D721Med (cell line): ENCODE data around the gene CLIP1.

ENCODE experiments used
- DNase-seq: peaks from one replicate; pipeline ENCODE4 v3.0.0; 2011; ENCODE audit warnings: low spot score; ENCODE audit not compliant: insufficient read length
- FAIRE-seq: peaks from 2 replicates; lab custom pipeline; 2011; peaks lifted over from hg19 to GRCh38; lab: Jason Lieb, UNC
- TF ChIP-seq, protein P1 (sequence below): IDR thresholded peaks from 2 replicates; pipeline ENCODE4 v1.5.1; 2012; ENCODE audit warnings: mild to moderate bottlenecking, control low read depth; ENCODE audit not compliant: insufficient read depth; ENCODE audit errors: missing control alignments

The CLIP1 gene

DNA sequence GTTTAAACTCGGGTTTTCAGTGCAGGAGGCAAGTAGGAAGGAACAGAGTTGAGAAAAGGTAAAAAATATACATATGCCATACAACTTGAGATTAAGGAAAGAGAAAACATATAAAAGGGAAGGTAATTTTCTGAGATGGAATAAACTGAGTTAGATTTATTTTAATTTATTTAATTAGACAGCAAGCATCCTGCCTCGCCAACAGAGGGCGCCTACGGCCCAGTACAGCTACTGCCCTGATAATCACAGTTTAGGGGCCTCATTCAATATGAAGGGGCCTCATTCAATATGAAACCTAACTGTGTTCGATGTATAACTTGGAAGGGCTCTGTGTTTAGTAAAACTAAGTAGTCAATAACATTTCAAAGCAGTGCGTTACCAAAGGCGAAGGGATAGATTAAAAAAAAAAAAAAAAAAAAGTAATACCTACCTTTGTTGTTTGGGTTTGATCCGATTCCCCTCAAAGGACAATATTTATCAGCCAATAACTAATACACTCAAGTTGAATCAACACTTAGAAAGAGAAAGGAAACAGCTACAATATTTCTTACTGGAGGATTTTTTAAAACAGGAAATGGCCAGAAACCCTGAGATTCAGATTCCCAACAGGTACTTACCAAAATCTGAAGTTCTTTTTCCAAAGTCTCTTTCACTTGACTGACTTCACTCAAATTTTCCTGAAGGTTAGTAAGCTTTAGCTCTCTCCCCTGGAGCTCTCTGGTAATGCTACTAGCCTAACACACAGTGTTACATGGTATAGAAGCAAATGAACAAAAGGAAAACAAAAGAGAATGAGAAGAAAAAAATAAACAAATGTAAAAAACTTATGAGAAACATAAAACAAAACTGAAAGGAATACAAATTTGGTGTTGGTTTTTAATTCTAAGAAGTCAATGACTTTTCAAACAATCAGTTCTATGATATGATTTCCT is 86.2 kb downstream of the CLIP1 start:
- no peak for DNase-seq
- FAIRE-seq, result no peak
- TF ChIP-seq, protein P1, sequence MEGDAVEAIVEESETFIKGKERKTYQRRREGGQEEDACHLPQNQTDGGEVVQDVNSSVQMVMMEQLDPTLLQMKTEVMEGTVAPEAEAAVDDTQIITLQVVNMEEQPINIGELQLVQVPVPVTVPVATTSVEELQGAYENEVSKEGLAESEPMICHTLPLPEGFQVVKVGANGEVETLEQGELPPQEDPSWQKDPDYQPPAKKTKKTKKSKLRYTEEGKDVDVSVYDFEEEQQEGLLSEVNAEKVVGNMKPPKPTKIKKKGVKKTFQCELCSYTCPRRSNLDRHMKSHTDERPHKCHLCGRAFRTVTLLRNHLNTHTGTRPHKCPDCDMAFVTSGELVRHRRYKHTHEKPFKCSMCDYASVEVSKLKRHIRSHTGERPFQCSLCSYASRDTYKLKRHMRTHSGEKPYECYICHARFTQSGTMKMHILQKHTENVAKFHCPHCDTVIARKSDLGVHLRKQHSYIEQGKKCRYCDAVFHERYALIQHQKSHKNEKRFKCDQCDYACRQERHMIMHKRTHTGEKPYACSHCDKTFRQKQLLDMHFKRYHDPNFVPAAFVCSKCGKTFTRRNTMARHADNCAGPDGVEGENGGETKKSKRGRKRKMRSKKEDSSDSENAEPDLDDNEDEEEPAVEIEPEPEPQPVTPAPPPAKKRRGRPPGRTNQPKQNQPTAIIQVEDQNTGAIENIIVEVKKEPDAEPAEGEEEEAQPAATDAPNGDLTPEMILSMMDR, result peak; percentile 82

DNA sequence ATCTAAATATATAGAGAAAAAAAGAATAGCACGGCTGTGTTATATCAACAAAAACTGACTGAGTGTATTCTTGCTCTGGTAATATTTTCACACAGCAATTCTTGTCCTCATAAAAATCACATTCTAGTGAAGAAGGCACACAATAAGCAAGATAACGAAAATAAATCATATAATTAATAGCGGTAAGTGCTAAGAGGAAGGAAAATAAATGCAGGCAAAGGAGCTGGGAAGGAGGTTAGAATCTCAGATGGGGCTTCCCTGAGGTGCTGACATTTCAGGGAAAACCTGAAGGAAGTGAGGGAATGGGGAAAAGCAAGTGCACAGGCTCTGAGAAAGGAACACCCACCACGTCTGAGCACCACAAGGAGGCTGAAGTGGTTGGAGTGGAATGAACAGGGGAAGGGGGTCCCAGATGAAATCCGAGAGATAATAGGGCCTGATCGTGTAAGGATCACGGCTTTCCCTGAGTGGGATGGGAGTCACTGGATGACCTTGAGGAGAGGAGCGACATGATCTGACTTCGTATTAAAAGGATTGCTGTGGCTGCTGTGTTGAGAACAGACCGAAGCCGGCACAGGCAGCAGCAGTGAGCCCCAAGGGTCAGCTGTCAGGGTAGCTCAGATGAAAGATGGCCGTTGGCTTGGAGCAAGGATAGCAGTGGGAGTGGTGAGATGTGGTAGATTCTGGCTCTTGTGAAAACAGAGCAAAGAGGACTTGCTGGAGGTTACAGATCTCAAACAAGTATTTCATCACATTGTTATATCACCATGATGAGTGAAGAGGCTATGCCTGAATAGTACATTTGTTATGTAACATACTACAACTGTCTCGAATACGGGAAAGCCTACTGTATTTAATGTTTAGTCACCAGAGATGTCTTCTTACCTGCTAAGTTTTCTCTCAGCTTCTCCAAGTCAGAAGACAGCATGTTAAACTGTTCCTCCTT is 89.1 kb downstream of the CLIP1 start:
- FAIRE-seq, result no peak
- DNase-seq, result no peak
- TF ChIP-seq, protein P1, result no peak

DNA sequence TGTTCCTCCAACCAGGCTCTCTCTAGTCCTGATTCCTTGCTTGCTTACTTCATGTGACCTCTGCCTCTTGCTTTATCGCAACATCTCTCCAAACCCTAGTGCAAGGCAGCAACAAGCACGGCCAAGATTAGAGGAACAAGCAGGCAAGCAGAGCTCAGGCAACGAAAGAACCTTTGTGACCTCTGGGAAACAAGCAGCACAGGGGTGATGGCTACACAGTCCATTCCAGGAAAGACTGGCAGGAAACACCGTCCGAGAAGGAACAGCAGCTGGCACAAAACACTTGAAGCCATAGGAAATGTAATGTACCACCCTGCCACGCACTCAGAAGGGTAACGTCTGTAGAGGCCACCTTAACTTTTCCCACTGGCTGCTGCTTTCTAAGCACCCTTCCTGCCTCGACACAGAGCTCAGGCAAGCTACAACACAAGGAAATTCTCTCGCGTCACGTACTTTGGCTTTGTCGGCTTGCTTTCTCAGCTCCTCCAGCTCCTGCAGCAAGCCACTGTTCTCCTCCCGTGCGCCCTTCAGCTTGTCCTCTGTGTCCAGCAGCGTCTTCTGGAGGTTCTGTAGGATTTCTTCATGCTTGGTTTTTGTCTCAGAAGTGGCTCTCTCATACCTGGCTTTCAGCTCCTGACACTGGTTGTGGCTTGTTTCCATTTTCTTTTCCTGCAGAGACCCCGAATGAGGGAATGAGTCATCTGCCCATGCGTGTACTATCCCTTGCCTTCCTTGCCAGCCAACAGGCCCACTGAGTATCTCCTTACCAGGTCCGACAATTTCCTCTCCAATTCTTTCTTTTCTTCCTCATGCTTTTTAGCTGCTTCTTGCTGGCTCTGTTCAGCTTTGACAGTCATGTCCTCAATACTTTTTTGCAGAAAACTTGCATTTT is 94.7 kb downstream of the CLIP1 start:
- DNase-seq (no peak), FAIRE-seq (no peak)
- TF ChIP-seq, protein P1, result no peak

DNA sequence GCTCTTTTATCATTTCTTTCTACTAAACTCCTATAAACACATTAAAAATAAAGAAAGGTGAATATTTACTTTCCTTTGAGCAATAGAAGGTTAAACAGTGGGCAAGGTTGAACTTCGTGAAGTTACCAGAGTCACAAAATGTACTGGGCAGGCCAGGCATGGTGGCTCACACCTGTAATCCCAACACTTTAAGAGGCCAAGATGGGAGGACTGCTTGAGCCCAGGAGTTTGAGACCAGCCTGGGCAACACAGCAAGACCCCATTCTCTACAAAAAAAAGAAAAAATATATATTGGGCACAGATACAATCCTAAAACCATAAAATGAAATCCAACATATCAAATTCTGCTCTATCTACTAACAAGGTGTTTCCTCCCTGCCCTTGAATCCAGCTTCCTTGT is 95.5 kb downstream of the CLIP1 start:
- TF ChIP-seq, protein P1, result no peak
- no peak for DNase-seq
- FAIRE-seq, result no peak

DNA sequence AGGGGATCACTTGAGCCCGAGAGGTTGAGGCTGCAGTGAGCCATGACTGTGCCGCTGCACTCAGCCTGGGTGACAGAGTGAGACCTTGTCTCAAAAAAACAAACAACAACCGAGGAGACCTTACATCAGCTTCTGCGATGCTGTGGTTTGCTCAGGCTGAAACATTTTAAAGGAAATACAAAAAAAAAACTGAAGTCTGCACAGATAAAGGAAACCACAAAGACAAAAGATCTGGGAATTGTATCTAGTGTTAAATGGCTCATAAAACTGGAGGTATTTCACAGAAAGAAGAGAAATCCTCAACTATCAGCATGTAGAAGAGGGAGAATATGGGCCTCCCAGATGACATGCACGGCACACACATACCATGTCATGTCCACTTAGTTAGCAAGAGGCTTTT is 95.9 kb downstream of the CLIP1 start:
- DNase-seq (no peak), FAIRE-seq (no peak)
- TF ChIP-seq, protein P1, result no peak

DNA sequence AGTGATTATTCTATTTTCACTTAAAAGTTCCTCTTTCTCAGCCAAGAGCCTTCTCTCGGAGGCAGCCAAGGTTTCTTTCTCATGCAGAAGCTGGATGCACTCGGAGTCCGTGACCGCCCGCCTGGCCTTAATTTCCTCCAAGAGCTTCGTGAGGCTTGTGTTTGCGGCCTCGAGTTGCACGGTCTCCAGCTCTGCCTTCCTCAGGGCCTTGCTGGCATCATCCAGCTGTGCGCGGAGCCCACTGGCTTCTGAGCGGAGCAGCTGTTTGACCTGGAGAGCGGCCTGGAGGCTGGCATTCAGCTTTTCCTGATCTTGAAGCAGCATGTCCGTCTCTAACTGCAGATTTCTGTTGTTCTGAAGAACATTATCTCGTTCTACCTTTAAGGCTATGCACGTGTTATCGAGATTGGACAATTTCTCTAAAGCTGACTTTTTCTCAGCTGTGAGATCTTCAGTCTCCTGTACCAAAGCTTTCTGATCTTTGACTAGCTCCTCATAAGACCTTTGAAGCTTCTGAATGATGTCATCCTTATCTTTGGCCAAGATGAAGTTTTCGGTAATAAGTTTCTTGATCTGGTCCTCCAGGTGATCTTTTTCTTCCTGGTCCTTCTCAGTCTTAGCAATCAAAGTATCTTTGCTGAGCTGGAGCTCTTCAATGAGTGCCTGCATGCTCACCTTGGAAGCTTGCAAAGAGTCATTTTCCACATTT is 99.0 kb downstream of the CLIP1 start:
- no peak for FAIRE-seq

More for the DNA sequence above, 99.0 kb downstream of the CLIP1 start:
- DNase-seq, result no peak
- TF ChIP-seq, protein P1, result no peak
